KMS-11 (cell line): ENCODE results near the gene ERVFRD-1.

Source experiments
- H2AFZ ChIP-seq: fragments of 200-600 bp; sonication (generic); 2 replicates; pipeline ENCODE4 v1.6.1; 2016; ENCODE audit warnings: antibody characterized with exemption, mixed run types, low read depth
- H3K27ac ChIP-seq: fragments of 200-600 bp; sonication (generic); 2 replicates; pipeline ENCODE4 v1.6.1; 2016; ENCODE audit warnings: mild to moderate bottlenecking, mixed run types
- H3K27me3 ChIP-seq: fragments of 200-600 bp; sonication (generic); 2 replicates; pipeline ENCODE4 v1.6.1; 2017; ENCODE audit warnings: mild to moderate bottlenecking, low read depth, mixed run types, moderate library complexity; ENCODE audit not compliant: insufficient read depth
- H3K36me3 ChIP-seq: fragments of 200-600 bp; sonication (generic); 2 replicates; pipeline ENCODE4 v1.6.1; 2017; ENCODE audit warnings: mild to moderate bottlenecking, mixed run types; ENCODE audit not compliant: insufficient read depth
- H3K4me1 ChIP-seq: fragments of 200-600 bp; sonication (generic); 2 replicates; pipeline ENCODE4 v1.6.1; 2016; ENCODE audit warnings: mild to moderate bottlenecking, low read depth, mixed run types; ENCODE audit not compliant: poor library complexity, severe bottlenecking
- H3K4me2 ChIP-seq: fragments of 200-600 bp; sonication (generic); 2 replicates; pipeline ENCODE4 v1.7.0; 2016; ENCODE audit warnings: mild to moderate bottlenecking, mixed run types
- H3K4me3 ChIP-seq: fragments of 200-600 bp; sonication (generic); IDR thresholded peaks from 2 replicates; pipeline ENCODE4 v1.6.1; 2017; ENCODE audit warnings: low read depth, low read length, mixed read lengths; ENCODE audit not compliant: insufficient read depth
- H3K79me2 ChIP-seq: fragments of 200-600 bp; sonication (generic); 2 replicates; pipeline ENCODE4 v1.6.1; 2016; ENCODE audit warnings: low read depth, mixed run types; ENCODE audit not compliant: insufficient read depth
- H3K9ac ChIP-seq: fragments of 200-600 bp; sonication (generic); 2 replicates; pipeline ENCODE4 v1.6.1; 2016; ENCODE audit warnings: mild to moderate bottlenecking, mixed run types
- H4K20me1 ChIP-seq: fragments of 200-600 bp; sonication (generic); 2 replicates; pipeline ENCODE4 v1.6.1; 2016; ENCODE audit warnings: mild to moderate bottlenecking, mixed run types; ENCODE audit not compliant: insufficient read depth
- CTCF ChIP-seq: fragments of 200-600 bp; sonication (generic); conservative IDR thresholded peaks from 2 replicates; pipeline ENCODE4 v1.6.1; 2017; ENCODE audit warnings: low read depth, mild to moderate bottlenecking, antibody characterized with exemption, low read length, moderate library complexity, mixed read lengths

ERVFRD-1 gene

DNA sequence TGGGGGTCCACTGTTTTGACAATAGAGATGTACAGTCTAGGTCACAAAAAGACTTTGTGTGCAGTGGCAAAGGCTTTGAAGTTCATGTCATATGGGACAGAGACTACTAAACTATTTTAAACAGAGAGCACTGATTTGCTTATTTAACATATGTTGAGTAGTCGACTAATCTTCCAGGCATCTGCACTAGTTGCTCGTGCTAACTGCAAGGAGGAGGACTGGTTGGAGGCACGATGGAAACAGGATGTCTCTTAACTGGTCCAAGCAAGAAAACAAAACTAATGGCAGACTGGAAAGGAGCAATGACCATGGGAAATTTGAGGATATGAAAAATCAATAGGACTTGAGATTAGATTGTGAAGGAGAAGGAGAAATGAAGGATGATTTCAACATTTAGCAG, 28.5 kb upstream of the ERVFRD-1 start:
- H3K9ac ChIP-seq = no peak overlapping the region
- peaks cover 3% of the 10 kb centered on the region for H3K4me1 ChIP-seq
- H2AFZ ChIP-seq = no peak overlapping the region
- no peaks in the 10 kb centered on the region for H3K79me2 ChIP-seq
- TF ChIP-seq CTCF = no peak
- no peak overlapping the region for H3K27ac ChIP-seq
- no peak overlapping the region for H3K4me3 ChIP-seq
- H3K36me3 ChIP-seq = 0 out of 2 replicates have a peak, but pooled peaks cover 3% of the 10 kb centered on the region
- no peak overlapping the region for H3K4me2 ChIP-seq
- H4K20me1 ChIP-seq = no peaks in the 10 kb centered on the region
- no peaks in the 10 kb centered on the region for H3K27me3 ChIP-seq

DNA sequence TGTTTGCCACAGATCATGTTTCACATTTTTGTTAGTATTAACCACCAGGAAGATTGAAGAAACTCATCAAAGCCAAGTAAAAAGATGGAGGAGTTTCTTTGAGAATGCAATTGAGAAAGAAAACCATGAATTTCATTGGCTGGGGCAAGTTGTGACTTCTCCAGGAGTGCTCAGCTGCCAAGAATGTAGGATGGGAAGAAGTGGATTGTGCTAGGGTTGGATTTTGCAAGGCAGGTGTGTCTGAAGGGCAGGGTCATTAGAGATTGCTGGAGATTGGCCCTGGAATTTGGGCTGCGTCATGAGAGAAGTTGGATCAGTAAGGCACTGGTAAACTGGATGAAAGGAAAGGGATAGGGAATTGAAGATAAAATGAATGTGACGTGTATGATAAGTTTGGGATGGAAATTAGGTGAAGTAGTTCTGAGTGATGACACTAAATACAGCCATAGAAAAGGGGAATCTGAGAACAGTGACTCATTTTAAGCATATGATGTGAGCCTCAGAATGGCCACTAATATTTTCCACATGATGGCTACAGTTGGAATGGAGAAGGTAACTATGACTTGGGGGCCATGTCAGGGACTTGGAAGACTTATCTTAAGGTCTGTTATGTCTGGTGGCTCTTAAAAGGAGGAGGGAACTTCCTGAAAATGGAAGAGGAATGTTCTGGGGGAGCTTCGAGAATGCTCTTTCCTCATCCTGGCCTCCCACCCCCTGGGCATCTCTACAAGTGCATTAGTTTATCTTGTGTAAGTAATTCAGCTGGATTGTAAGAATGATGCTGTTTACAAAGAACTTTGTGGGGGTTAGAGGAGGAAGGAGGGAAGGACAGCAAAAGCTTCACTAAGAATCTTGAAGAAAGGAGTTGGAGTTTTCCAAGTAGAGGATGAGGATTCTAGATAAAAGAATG, 27.8 kb upstream of the ERVFRD-1 start:
- Histone ChIP-seq H3K4me3 (no peak overlapping the region), H3K4me2 (no peak overlapping the region), H2AFZ (no peak overlapping the region), H3K4me1 (no peaks in the 10 kb centered on the region), H3K79me2 (no peaks in the 10 kb centered on the region), H3K36me3 (0 out of 2 replicates have a peak, but pooled peaks cover 7% of the 10 kb centered on the region), H3K27me3 (no peaks in the 10 kb centered on the region), H3K27ac (no peak overlapping the region), H4K20me1 (no peaks in the 10 kb centered on the region), H3K9ac (no peak overlapping the region)
- TF ChIP-seq CTCF = no peak

GRCh38 chr6:11136809-11137208, 25.3 kb upstream of the ERVFRD-1 start:
- Histone ChIP-seq H3K36me3 (0 out of 2 replicates have a peak, but pooled peaks cover 7% of the 10 kb centered on the region), H2AFZ (no peak overlapping the region), H3K27me3 (no peaks in the 10 kb centered on the region), H3K9ac (no peak overlapping the region), H4K20me1 (no peaks in the 10 kb centered on the region), H3K4me1 (no peaks in the 10 kb centered on the region), H3K27ac (no peak overlapping the region), H3K4me2 (no peak overlapping the region), H3K4me3 (no peak overlapping the region), H3K79me2 (peaks cover 1% of the 10 kb centered on the region; the same call in 1 of the 2 replicates)
- TF ChIP-seq CTCF = no peak

DNA sequence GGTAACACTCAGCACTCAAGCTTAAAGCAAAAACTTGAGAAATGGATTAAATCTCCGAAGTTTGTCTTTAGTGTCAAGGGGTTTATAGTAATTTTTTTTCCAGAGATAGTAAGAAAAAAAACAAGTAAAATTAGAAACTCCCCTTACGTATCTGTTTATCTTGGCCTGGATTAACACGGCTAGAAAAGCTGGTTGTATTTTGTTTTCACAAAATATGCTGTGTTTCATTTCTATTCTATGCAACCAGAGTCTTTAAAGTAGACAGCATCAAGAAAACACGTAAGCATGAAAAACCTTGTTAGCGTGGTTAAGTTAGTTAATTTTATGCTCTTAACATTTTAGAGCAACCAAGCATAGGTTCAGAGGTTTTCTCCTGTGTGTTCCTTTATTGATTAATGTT, 21.8 kb upstream of the ERVFRD-1 start:
- no peak overlapping the region for H2AFZ ChIP-seq
- no peak overlapping the region for H3K27ac ChIP-seq
- H4K20me1 ChIP-seq = peaks cover 8% of the 10 kb centered on the region; the same call in 1 of the 2 replicates
- H3K4me3 ChIP-seq = no peak overlapping the region
- H3K9ac ChIP-seq = no peak overlapping the region
- H3K4me1 ChIP-seq = peaks cover 29% of the 10 kb centered on the region
- no peak overlapping the region for H3K4me2 ChIP-seq
- peaks cover 29% of the 10 kb centered on the region; the same call in 1 of the 2 replicates for H3K79me2 ChIP-seq
- no peaks in the 10 kb centered on the region for H3K27me3 ChIP-seq
- H3K36me3 ChIP-seq = 0 out of 2 replicates have a peak, but pooled peaks cover 7% of the 10 kb centered on the region
- TF ChIP-seq CTCF = no peak
